Vagina (tissue), 2 donors: ENCODE results near the gene MTHFSD.

Experiments
- POLR2A ChIP-seq, 2 donors: fragments of 450-650 bp; IDR thresholded peaks; one replicate each; pipeline ENCODE4 v1.6.1; 2017; ENCODE audit warnings: antibody characterized with exemption in 2 of 2, mild to moderate bottlenecking in 2 of 2, moderate library complexity in 2 of 2
- TF ChIP-seq, protein P1 (sequence below), 3 experiments: fragments of 450-650 bp in 2 of 3; fragments of 200-600 bp in 1 of 3; sonication (generic) in 1 of 3; IDR thresholded peaks; one replicate each; pipeline ENCODE4 v1.5.1; 2017 to 2019; ENCODE audit warnings: antibody characterized with exemption in 3 of 3, mild to moderate bottlenecking in 2 of 3, moderate library complexity in 2 of 3

GRCh38 chr16:86517652-86518258 lies 37.3 kb downstream of the MTHFSD start:
- TF ChIP-seq, protein P1, sequence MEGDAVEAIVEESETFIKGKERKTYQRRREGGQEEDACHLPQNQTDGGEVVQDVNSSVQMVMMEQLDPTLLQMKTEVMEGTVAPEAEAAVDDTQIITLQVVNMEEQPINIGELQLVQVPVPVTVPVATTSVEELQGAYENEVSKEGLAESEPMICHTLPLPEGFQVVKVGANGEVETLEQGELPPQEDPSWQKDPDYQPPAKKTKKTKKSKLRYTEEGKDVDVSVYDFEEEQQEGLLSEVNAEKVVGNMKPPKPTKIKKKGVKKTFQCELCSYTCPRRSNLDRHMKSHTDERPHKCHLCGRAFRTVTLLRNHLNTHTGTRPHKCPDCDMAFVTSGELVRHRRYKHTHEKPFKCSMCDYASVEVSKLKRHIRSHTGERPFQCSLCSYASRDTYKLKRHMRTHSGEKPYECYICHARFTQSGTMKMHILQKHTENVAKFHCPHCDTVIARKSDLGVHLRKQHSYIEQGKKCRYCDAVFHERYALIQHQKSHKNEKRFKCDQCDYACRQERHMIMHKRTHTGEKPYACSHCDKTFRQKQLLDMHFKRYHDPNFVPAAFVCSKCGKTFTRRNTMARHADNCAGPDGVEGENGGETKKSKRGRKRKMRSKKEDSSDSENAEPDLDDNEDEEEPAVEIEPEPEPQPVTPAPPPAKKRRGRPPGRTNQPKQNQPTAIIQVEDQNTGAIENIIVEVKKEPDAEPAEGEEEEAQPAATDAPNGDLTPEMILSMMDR (IDR thresholded peaks at IDR 0.05), result peak in 2 of 3 experiments; percentile 83 to 87
- no peak for TF ChIP-seq POLR2A (IDR thresholded peaks at IDR 0.05)
